ENCODE measurements around the gene MED10. TPM values are rescaled to one million over a fixed set of nuclear protein-coding genes. Genes with fewer than 3 reads are reported as not detected.

MED10 gene
- polyA plus RNA-seq, 1 of the 3 experiments (the other 2 are of a cell fraction), result 75.9 TPM

- H3K79me2 ChIP-seq (ENCODE audit: insufficient read depth), result no peaks in the 10 kb centered on the region
- no peak overlapping the region for H3K9ac ChIP-seq
- H3K4me1 ChIP-seq (ENCODE audit: control insufficient read depth in 1 of 2, insufficient read depth in 2 of 2, low read depth in 1 of 2, low read length in 1 of 2), result no peaks in the 10 kb centered on the region; a peak in 1 of 4 replicates
- TF ChIP-seq POLR2AphosphoS5 (IDR thresholded peaks at IDR 0.05; ENCODE audit: low read depth, low read length) (no peak), USF1 (IDR thresholded peaks at IDR 0.05; ENCODE audit: borderline replicate concordance, low read depth) (no peak), SMC3 (IDR thresholded peaks at IDR 0.05; ENCODE audit: low read depth, low read length) (no peak), CTCF (IDR thresholded peaks at IDR 0.05) (no peak), NRF1 (IDR thresholded peaks at IDR 0.05; ENCODE audit: low read depth, low read length) (no peak), FOXM1 (IDR thresholded peaks at IDR 0.05; ENCODE audit: low read depth) (no peak), USF2 (IDR thresholded peaks at IDR 0.05; ENCODE audit: borderline replicate concordance, low read depth, low read length) (no peak), RFX5 (IDR thresholded peaks at IDR 0.05; ENCODE audit: low read length) (no peak), TCF12 (IDR thresholded peaks at IDR 0.05) (no peak), RAD21 (IDR thresholded peaks at IDR 0.05; ENCODE audit: low read length) (no peak), EZH2phosphoT487 (IDR thresholded peaks at IDR 0.05; ENCODE audit: borderline replicate concordance, low read depth) (no peak), NFIC (IDR thresholded peaks at IDR 0.05; ENCODE audit: borderline replicate concordance) (no peak), RXRA (IDR thresholded peaks at IDR 0.05; ENCODE audit: borderline replicate concordance, low read depth) (no peak), RCOR1 (IDR thresholded peaks at IDR 0.05; ENCODE audit: low read length) (no peak)
- ChIA-PET CTCF (no interaction called here), POLR2A (no interaction called here)
- no peaks in the 10 kb centered on the region for H3K36me3 ChIP-seq (replicated peaks in 1 of 2; ENCODE audit: control insufficient read depth in 1 of 2, insufficient read depth in 2 of 2, low read length in 1 of 2)
- no peaks in the 10 kb centered on the region for H3K27me3 ChIP-seq (ENCODE audit: insufficient read depth)
- no peaks in the 10 kb centered on the region for H3F3A ChIP-seq (replicated peaks; ENCODE audit: insufficient read depth)
- no peak overlapping the region for H3K27ac ChIP-seq (ENCODE audit: low read depth in 2 of 2, low read length in 1 of 2)
- no peak overlapping the region for H2AFZ ChIP-seq (ENCODE audit: low read depth)
- no peaks in the 10 kb centered on the region for H3K9me3 ChIP-seq
- no peaks in the 10 kb centered on the region for H3K9me2 ChIP-seq
- H4K20me1 ChIP-seq (ENCODE audit: insufficient read depth), result no peaks in the 10 kb centered on the region
- no peak for DNase-seq
- no peak overlapping the region for H3K4me2 ChIP-seq
- no peak overlapping the region for H3K4me3 ChIP-seq (ENCODE audit: low read depth in 2 of 2, low read length in 1 of 2)
- WGBS (ENCODE audit: low lambda C conversion rate), result 26% methylated on average over 5 of the region's 5 CpGs
Observed at GRCh38 chr5:6326776-6327175, 51.6 kb downstream of the MED10 start.

GRCh38 chr5:6322163-6322713 lies 56.1 kb downstream of the MED10 start:
- no peak for DNase-seq
- ChIA-PET CTCF (no interaction called here), POLR2A (no interaction called here)
- no peaks in the 10 kb centered on the region for H3K79me2 ChIP-seq (ENCODE audit: insufficient read depth)
- H3K9me2 ChIP-seq, result no peaks in the 10 kb centered on the region
- H3K4me1 ChIP-seq (ENCODE audit: control insufficient read depth in 1 of 2, insufficient read depth in 2 of 2, low read depth in 1 of 2, low read length in 1 of 2), result no peaks in the 10 kb centered on the region; a peak in 1 of 4 replicates
- H3K27ac ChIP-seq (ENCODE audit: low read depth in 2 of 2, low read length in 1 of 2), result no peak overlapping the region
- H3K27me3 ChIP-seq (ENCODE audit: insufficient read depth), result no peaks in the 10 kb centered on the region
- H2AFZ ChIP-seq (ENCODE audit: low read depth), result no peak overlapping the region
- H3F3A ChIP-seq (replicated peaks; ENCODE audit: insufficient read depth), result no peaks in the 10 kb centered on the region
- no peak overlapping the region for H3K9ac ChIP-seq
- H4K20me1 ChIP-seq (ENCODE audit: insufficient read depth), result no peaks in the 10 kb centered on the region
- no peaks in the 10 kb centered on the region for H3K9me3 ChIP-seq
- H3K4me3 ChIP-seq (ENCODE audit: low read depth in 2 of 2, low read length in 1 of 2), result no peak overlapping the region
- H3K4me2 ChIP-seq, result no peak overlapping the region
- H3K36me3 ChIP-seq (replicated peaks in 1 of 2; ENCODE audit: control insufficient read depth in 1 of 2, insufficient read depth in 2 of 2, low read length in 1 of 2), result no peaks in the 10 kb centered on the region
- WGBS (ENCODE audit: low lambda C conversion rate), result 79% methylated on average over 16 of the region's 21 CpGs
- TF ChIP-seq RAD21 (IDR thresholded peaks at IDR 0.05; ENCODE audit: low read length) (no peak), TEAD4 (IDR thresholded peaks at IDR 0.05; ENCODE audit: borderline replicate concordance, insufficient read depth) (no peak), YY1 (IDR thresholded peaks at IDR 0.05; ENCODE audit: low read depth) (no peak), MXI1 (IDR thresholded peaks at IDR 0.05; ENCODE audit: low read depth, low read length) (no peak), REST (IDR thresholded peaks at IDR 0.05; ENCODE audit: low read depth, low read length) (no peak), EP300 (IDR thresholded peaks at IDR 0.05; ENCODE audit: borderline replicate concordance in 1 of 2, low read depth in 1 of 2, low read length in 1 of 2) (no peak), FOSL2 (IDR thresholded peaks at IDR 0.05; ENCODE audit: borderline replicate concordance, low read depth) (no peak), RXRA (IDR thresholded peaks at IDR 0.05; ENCODE audit: borderline replicate concordance, low read depth) (no peak), POLR2AphosphoS5 (IDR thresholded peaks at IDR 0.05; ENCODE audit: low read depth, low read length) (no peak), RFX5 (IDR thresholded peaks at IDR 0.05; ENCODE audit: low read length) (no peak), TAF1 (IDR thresholded peaks at IDR 0.05; ENCODE audit: borderline replicate concordance, low read depth, low read length) (no peak), CHD2 (IDR thresholded peaks at IDR 0.05; ENCODE audit: low read length, partially characterized antibody) (no peak)

Data from SK-N-SH (cell line).